Liver (tissue), 9 donors: ENCODE measurements around the gene ERN1. TPM values are rescaled to one million over a fixed set of nuclear protein-coding genes. Genes with fewer than 3 reads are reported as not detected.

Source experiments
- DNase-seq: peaks from one replicate; pipeline ENCODE4 v3.0.0-alpha.2; 2017; ENCODE audit warnings: low spot score
- H3K27ac ChIP-seq, 2 donors: one replicate each; pipeline ENCODE4 v1.7.0; 2013; ENCODE audit warnings: inconsistent platforms in 2 of 2, low read length in 2 of 2, control low read depth in 1 of 2, low read depth in 1 of 2, mild to moderate bottlenecking in 1 of 2
- H3K27me3 ChIP-seq, 4 donors: one replicate each; pipeline versions ENCODE4 v1.6.1 to v1.7.0; 2013; ENCODE audit warnings: low read length in 3 of 4, inconsistent platforms in 1 of 4, mild to moderate bottlenecking in 1 of 4, moderate library complexity in 1 of 4; ENCODE audit not compliant: control insufficient read depth in 4 of 4, insufficient read depth in 4 of 4
- H3K36me3 ChIP-seq, 4 donors: one replicate each; pipeline versions ENCODE4 v1.6.1 to v1.7.0; 2013; ENCODE audit warnings: low read length in 3 of 4, mild to moderate bottlenecking in 3 of 4, low read depth in 1 of 4, moderate library complexity in 1 of 4; ENCODE audit not compliant: control insufficient read depth in 4 of 4, insufficient read depth in 3 of 4
- H3K4me1 ChIP-seq, 4 donors: one replicate each; pipeline versions ENCODE4 v1.6.1 to v1.7.0; 2013; ENCODE audit warnings: low read length in 3 of 4, mild to moderate bottlenecking in 3 of 4, moderate library complexity in 1 of 4; ENCODE audit not compliant: control insufficient read depth in 4 of 4, insufficient read depth in 4 of 4
- H3K4me3 ChIP-seq, 3 donors: one replicate each; pipeline versions ENCODE4 v1.6.1 to v1.7.0; 2013; ENCODE audit warnings: low read length in 3 of 3, control low read depth in 1 of 3, low read depth in 1 of 3, mild to moderate bottlenecking in 1 of 3
- H3K9ac ChIP-seq, 2 donors: one replicate each; pipeline ENCODE4 v1.7.0; 2013; ENCODE audit warnings: low read length in 2 of 2, mild to moderate bottlenecking in 2 of 2, moderate library complexity in 2 of 2, control low read depth in 1 of 2, low read depth in 1 of 2
- H3K9me3 ChIP-seq, 4 donors: one replicate each; pipeline versions ENCODE4 v1.6.1 to v1.7.0; 2013; ENCODE audit warnings: low read length in 3 of 4; ENCODE audit not compliant: control insufficient read depth in 4 of 4
- CTCF ChIP-seq: fragments of 150-350 bp; IDR thresholded peaks from 2 replicates; pipeline ENCODE4 v1.5.1; 2017; ENCODE audit warnings: improper control_type of control experiment, low read depth, low read length; ENCODE audit not compliant: missing input control
- EGR1 ChIP-seq, 2 donors: IDR thresholded peaks; 2 replicates each; pipeline ENCODE4 v1.6.1; 2016 to 2018; ENCODE audit warnings: antibody characterized with exemption in 2 of 2, low read depth in 2 of 2
- FOXA1 ChIP-seq: IDR thresholded peaks from 2 replicates; pipeline ENCODE4 v1.6.1; 2016; ENCODE audit warnings: antibody characterized with exemption
- FOXA2 ChIP-seq: IDR thresholded peaks from 2 replicates; pipeline ENCODE4 v1.6.1; 2016; ENCODE audit warnings: antibody characterized with exemption
- GABPA ChIP-seq, 2 donors: IDR thresholded peaks in 1 of 2; conservative IDR thresholded peaks in 1 of 2; 2 replicates each; pipeline ENCODE4 v1.6.1; 2016; ENCODE audit warnings: antibody characterized with exemption in 2 of 2, mild to moderate bottlenecking in 1 of 2, moderate library complexity in 1 of 2
- HNF4A ChIP-seq, 2 donors: conservative IDR thresholded peaks; 2 replicates each; pipeline ENCODE4 v1.6.1; 2016; ENCODE audit warnings: antibody characterized with exemption in 2 of 2, mild to moderate bottlenecking in 2 of 2
- HNF4G ChIP-seq: IDR thresholded peaks from 2 replicates; pipeline ENCODE4 v1.6.1; 2016; ENCODE audit warnings: antibody characterized with exemption
- JUND ChIP-seq, 2 donors: IDR thresholded peaks; 2 replicates each; pipeline ENCODE4 v1.6.1; 2016; ENCODE audit warnings: antibody characterized with exemption in 2 of 2
- NR2F2 ChIP-seq: IDR thresholded peaks from 2 replicates; pipeline ENCODE4 v1.6.1; 2016; ENCODE audit warnings: antibody characterized with exemption
- RAD21 ChIP-seq, 2 donors: IDR thresholded peaks; 2 replicates each; pipeline ENCODE4 v1.6.1; 2016; ENCODE audit warnings: antibody characterized with exemption in 2 of 2, mild to moderate bottlenecking in 2 of 2
- RXRA ChIP-seq, 2 donors: IDR thresholded peaks; 2 replicates each; pipeline ENCODE4 v1.6.1; 2017 to 2018; ENCODE audit warnings: antibody characterized with exemption in 2 of 2, mild to moderate bottlenecking in 1 of 2
- SP1 ChIP-seq: IDR thresholded peaks from 2 replicates; pipeline ENCODE4 v1.6.1; 2018; ENCODE audit warnings: antibody characterized with exemption, mild to moderate bottlenecking
- TAF1 ChIP-seq: conservative IDR thresholded peaks from 2 replicates; pipeline ENCODE4 v1.6.1; 2016; ENCODE audit warnings: antibody characterized with exemption, mild to moderate bottlenecking
- YY1 ChIP-seq: IDR thresholded peaks from 2 replicates; pipeline ENCODE4 v1.6.1; 2016; ENCODE audit warnings: antibody characterized with exemption, mild to moderate bottlenecking
- WGBS: extraction: QIAGEN DNeasy Blood & Tissue Kit; methylation state at CpG from one replicate; pipeline ENCODE4 v1.1.7; 2013; 5-methylcytosine and 5-hydroxymethylcytosine counted together
- polyA plus RNA-seq, 2 donors: library from polyadenylated mRNA; stranded (reverse) in 1 of 2; unstranded in 1 of 2; fragments of 200-250 nt in 1 of 2; fragments of >200 nt in 1 of 2; fragmentation: Nextera tagmentation in 1 of 2; extraction: Ambion mirVana in 1 of 2; gene quantifications; one replicate each; pipeline versions ENCODE4 v1.2.1 to v1.2.3, GENCODE V29; 2013 to 2015
- total RNA-seq, 2 donors: library from RNA; depleted of rRNA; stranded (reverse); fragments of >200 nt; gene quantifications; one replicate each; pipeline ENCODE4 v1.2.3, GENCODE V29; 2014
- TF ChIP-seq, protein P1 (sequence below): IDR thresholded peaks from 2 replicates; pipeline ENCODE4 v1.6.1; 2016; ENCODE audit warnings: antibody characterized with exemption
- TF ChIP-seq, protein P2 (sequence below): IDR thresholded peaks from 2 replicates; pipeline ENCODE4 v1.6.1; 2016; ENCODE audit warnings: antibody characterized with exemption
- TF ChIP-seq, protein P3 (sequence below): IDR thresholded peaks from 2 replicates; pipeline ENCODE4 v1.6.1; 2016; ENCODE audit warnings: antibody characterized with exemption, mild to moderate bottlenecking
- TF ChIP-seq, protein P4 (sequence below): IDR thresholded peaks from 2 replicates; pipeline ENCODE4 v1.6.1; 2016; ENCODE audit warnings: antibody characterized with exemption
- donor health status: healthy.
- donor health status: healthy.
- donor health status: healthy.
- donor health status: healthy.
- donor health status: healthy.

ERN1 gene
- total and polyA plus RNA-seq, 4 donors = 6.3 to 35.1 (median 14.9) TPM

DNA sequence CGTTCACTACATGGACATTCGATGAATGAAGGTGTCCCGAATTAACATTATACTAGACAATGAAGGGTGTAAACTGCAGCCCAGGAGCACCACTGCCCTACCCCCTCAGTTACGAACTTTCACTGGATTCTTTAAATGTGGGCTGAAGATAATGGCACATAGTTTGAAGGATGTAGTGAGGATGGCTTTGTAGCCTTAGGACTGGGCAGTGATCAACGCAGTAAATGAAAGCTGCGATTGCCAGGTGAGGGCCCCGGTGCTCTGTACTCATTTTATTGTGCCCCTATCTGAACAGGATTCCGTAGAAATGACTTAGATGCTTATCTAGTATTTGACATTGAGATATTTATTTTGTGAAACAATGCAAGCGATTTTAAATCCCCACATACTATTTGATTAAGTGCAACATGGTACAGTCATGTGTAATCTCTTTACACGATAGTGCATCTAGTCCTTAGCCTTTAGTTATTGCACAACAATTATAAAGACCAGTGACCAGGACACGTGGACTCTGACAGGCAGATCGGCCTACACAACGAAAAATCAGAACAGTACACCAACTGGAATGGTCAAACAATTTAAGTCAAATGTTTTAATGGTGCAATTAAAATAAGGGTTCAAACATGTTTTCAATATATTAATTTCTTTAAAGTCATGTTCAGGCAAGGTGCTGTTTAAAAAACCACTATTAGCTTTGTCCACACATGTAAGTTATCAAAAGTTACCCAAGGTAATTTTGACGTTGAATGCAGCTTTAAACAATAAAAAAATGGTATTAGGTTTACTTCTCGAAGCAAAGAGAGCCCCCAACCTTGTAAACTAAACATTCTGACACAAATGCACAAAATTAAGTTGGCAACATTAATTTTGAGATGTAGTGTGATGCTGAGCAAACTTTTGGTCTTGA is 17.4 kb upstream of the ERN1 start:
- H3K27ac ChIP-seq = peak overlapping the region; percentile 77 to 96
- WGBS = 20% methylated on average over 15 of the region's 15 CpGs
- H3K4me1 ChIP-seq = peaks cover 5 to 51% (median 49%) of the 10 kb centered on the region in 4 donors
- peak overlapping the region; percentile 62 to 93 for H3K9ac ChIP-seq
- DNase-seq = no peak
- H3K4me3 ChIP-seq = peak overlapping the region; percentile 62 to 81 (median 76)
- H3K9me3 ChIP-seq = no peaks in the 10 kb centered on the region
- TF ChIP-seq TAF1 (no peak), RXRA (IDR thresholded peaks at IDR 0.05) (peak; percentile 56 to 91), HNF4A (conservative IDR thresholded peaks at IDR 0.05) (peak; percentile 55 to 84), SP1 (peak; percentile 75), JUND (IDR thresholded peaks at IDR 0.05) (peak in 1 of 2 donors; percentile 59), FOXA1 (peak; percentile 54), CTCF (no peak), EGR1 (IDR thresholded peaks at IDR 0.05; ENCODE audit: low read depth in 2 of 2) (no peak), HNF4G (peak; percentile 17), YY1 (no peak), GABPA (IDR thresholded peaks at IDR 0.05 in 1 of 2, conservative IDR thresholded peaks at IDR 0.05 in 1 of 2) (no peak), FOXA2 (peak; percentile 61), RAD21 (IDR thresholded peaks at IDR 0.05) (peak; percentile 39 to 42), NR2F2 (peak; percentile 10)
- TF ChIP-seq, protein P1, sequence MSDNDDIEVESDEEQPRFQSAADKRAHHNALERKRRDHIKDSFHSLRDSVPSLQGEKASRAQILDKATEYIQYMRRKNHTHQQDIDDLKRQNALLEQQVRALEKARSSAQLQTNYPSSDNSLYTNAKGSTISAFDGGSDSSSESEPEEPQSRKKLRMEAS = peak; percentile 89
- TF ChIP-seq, protein P2, sequence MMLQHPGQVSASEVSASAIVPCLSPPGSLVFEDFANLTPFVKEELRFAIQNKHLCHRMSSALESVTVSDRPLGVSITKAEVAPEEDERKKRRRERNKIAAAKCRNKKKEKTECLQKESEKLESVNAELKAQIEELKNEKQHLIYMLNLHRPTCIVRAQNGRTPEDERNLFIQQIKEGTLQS = no peak
- TF ChIP-seq, protein P3, sequence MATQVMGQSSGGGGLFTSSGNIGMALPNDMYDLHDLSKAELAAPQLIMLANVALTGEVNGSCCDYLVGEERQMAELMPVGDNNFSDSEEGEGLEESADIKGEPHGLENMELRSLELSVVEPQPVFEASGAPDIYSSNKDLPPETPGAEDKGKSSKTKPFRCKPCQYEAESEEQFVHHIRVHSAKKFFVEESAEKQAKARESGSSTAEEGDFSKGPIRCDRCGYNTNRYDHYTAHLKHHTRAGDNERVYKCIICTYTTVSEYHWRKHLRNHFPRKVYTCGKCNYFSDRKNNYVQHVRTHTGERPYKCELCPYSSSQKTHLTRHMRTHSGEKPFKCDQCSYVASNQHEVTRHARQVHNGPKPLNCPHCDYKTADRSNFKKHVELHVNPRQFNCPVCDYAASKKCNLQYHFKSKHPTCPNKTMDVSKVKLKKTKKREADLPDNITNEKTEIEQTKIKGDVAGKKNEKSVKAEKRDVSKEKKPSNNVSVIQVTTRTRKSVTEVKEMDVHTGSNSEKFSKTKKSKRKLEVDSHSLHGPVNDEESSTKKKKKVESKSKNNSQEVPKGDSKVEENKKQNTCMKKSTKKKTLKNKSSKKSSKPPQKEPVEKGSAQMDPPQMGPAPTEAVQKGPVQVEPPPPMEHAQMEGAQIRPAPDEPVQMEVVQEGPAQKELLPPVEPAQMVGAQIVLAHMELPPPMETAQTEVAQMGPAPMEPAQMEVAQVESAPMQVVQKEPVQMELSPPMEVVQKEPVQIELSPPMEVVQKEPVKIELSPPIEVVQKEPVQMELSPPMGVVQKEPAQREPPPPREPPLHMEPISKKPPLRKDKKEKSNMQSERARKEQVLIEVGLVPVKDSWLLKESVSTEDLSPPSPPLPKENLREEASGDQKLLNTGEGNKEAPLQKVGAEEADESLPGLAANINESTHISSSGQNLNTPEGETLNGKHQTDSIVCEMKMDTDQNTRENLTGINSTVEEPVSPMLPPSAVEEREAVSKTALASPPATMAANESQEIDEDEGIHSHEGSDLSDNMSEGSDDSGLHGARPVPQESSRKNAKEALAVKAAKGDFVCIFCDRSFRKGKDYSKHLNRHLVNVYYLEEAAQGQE = peak; percentile 46
- TF ChIP-seq, protein P4, sequence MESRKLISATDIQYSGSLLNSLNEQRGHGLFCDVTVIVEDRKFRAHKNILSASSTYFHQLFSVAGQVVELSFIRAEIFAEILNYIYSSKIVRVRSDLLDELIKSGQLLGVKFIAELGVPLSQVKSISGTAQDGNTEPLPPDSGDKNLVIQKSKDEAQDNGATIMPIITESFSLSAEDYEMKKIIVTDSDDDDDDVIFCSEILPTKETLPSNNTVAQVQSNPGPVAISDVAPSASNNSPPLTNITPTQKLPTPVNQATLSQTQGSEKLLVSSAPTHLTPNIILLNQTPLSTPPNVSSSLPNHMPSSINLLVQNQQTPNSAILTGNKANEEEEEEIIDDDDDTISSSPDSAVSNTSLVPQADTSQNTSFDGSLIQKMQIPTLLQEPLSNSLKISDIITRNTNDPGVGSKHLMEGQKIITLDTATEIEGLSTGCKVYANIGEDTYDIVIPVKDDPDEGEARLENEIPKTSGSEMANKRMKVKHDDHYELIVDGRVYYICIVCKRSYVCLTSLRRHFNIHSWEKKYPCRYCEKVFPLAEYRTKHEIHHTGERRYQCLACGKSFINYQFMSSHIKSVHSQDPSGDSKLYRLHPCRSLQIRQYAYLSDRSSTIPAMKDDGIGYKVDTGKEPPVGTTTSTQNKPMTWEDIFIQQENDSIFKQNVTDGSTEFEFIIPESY = peak; percentile 61
- H3K36me3 ChIP-seq = peaks cover 0 to 5% (median 2%) of the 10 kb centered on the region in 4 donors
- H3K27me3 ChIP-seq = no peaks in the 10 kb centered on the region
